Endometrial microvascular endothelial cells (primary cell): ENCODE data around the gene SIGLEC8. TPM values are rescaled to one million over a fixed set of nuclear protein-coding genes. Genes with fewer than 3 reads are reported as not detected.
"Not testable (repeated sequence)": the region's sequence is repeated elsewhere in the genome, so short reads cannot be mapped to it uniquely, and the experiment has no call there.

Experiments
- in situ Hi-C: cut with HindIII; loops from 2 replicates; pipeline ENCODE4 v1.10.0; 2017; ENCODE audit warnings: low sequenced_read_pairs, low pct_unique_long_range_greater_than_20kb; ENCODE audit errors: inconsistent ontology term
- total RNA-seq: library from RNA; depleted of rRNA; stranded (reverse); fragments of >200 nt; gene quantifications from one replicate; pipeline ENCODE4 v1.2.3, GENCODE V29; 2015; ENCODE audit errors: inconsistent ontology term

SIGLEC8 gene
- not detected for total RNA-seq

- in situ Hi-C loops: no loop called here
Observed at GRCh38 chr19:51458051-51458645, at the start of gene SIGLEC8. TSS of gene SIGLEC8 (minus strand) at chr19:51458454. CDS start at chr19:51458387, 67 bp downstream.

GRCh38 chr19:51507640-51508058 lies 49.4 kb upstream of the SIGLEC8 start:
- in situ Hi-C loops: no loop called here

GRCh38 chr19:51507192-51507591 lies 48.9 kb upstream of the SIGLEC8 start:
- in situ Hi-C loops: no loop called here

- in situ Hi-C loops: no loop called here
Observed at GRCh38 chr19:51505904-51506303, 47.6 kb upstream of the SIGLEC8 start.

DNA sequence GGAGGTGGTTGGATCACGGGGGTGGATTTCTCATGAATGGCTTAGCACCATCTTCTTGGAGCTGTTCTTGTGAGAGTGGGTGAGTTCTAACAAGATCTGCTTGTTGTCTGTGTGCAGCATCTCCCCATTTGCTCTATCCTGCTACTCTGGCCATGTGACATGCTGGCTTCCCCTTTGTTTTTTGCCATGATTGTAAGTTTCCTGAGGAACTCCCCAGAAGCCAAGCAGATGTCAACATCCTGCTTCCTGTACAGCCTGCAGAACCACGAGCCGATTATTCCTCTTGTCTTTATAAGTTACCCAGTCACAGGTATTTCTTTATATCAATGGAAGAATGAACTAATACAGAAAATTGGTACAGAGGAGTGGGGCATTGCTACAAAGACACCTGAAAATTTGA lies 45.6 kb upstream of the SIGLEC8 start:
- in situ Hi-C loops: no loop called here

DNA sequence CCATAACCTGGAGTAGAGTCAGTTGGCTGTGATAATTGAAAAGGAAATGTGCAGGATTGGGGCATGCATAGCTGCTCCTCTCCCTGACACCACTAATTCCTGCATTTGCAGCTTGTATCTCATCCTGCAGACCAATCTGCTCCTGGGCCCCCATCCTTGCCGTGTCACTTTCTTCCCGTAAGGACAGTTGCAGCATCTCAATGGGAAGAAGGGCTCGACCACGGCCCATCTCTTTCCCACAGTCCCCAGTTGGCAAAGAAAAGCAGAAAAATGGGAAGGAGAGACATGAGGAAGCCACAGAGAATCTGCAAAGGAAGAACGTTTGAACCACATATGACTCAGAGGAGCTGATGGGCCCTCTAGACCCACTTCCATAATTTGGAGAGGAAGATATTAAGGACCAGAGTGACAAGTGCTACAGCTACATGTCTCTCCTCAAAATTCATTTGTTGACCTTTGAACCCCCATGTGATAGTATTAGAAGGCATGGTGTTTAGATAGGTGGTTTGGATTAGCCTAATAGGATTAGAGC lies 45.1 kb upstream of the SIGLEC8 start:
- in situ Hi-C loops: no loop called here

GRCh38 chr19:51501594-51502263 lies 43.5 kb upstream of the SIGLEC8 start, which contains the start of gene SIGLEC12:
TSS of gene SIGLEC12 (minus strand) at chr19:51501800. CDS start at chr19:51501733, 67 bp downstream.
- in situ Hi-C loops: no loop called here

DNA sequence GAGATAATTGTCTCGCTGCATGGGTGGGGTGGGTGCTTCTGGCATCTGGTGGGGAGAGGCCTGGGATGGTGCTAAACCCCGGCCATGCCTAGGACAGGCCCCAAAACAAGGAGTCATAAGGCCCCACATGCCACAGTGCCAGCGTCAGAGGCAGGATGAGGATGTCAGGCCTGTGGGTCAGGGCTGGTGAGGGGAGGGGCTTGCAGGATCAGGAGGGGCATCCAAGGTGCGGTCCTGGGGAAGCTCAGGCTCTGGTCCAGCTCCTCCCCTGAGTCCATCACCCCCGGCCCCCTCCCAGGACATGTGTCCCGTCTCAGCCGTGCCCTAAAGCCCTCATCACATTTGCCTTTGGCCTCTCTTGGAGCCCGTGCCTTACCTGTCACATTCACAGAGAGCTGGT lies 42.7 kb upstream of the SIGLEC8 start:
- in situ Hi-C loops: not testable (repeated sequence)

GRCh38 chr19:51497666-51498065 lies 39.4 kb upstream of the SIGLEC8 start:
- in situ Hi-C loops: no loop called here

DNA sequence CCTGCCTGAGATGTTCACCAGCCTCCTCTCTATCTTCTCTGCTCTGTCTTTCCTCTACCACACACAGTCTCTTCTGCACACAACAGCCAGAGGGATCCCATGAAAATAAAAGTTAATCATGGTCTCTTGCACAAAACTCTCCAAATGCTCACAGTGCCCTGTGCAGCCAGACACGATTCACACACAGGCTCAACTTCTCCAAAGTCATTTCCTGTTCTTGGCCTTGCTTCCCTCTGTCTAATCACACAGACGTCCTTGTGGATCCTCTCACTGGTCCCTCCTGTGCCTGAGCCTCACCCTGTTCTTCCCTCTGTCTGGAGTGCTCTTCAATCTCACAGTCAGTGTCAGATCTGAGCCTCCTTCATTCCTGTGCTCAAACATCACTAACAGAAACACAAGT lies 35.5 kb upstream of the SIGLEC8 start:
- in situ Hi-C loops: no loop called here

DNA sequence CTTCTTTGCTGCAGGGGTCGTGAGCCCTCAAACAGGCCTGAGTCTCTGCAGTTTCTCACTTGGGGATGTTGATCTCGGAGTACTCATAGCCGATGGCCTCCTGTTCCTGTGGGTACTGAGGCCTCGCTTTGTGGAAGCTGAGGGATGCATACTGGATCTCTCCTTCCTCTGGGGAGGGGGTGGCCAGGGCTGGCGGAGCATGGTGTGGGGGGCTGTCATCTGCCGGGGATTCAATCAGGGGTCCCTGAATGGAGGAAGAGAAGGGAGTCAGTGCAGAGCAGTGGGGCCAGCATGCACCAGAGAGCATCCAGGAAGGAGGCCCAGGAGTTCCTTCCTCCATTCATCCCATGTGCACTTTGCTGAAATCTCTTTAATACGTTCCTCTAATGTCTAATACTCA lies 33.3 kb upstream of the SIGLEC8 start:
- in situ Hi-C loops: no loop called here

- in situ Hi-C loops: no loop called here
Observed at GRCh38 chr19:51490676-51491075, 32.4 kb upstream of the SIGLEC8 start.

DNA sequence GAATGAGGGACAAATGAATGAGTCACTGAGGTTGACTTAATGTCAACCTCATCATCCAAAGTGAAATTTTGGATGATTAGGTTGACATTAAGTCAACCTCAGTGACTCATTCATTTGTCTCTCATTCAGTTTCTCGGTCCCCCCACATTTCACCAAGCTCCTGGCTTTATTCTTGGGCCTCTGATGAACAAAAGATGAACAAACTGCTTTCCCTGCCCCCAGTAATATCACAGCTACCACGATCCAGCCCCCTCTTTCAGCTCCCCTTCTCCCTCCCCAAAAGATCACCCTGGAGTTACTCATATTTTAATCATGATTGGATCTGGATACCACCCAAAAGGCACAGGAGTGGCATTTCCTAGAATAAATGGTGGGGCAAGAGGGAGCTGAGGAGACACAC lies 30.9 kb upstream of the SIGLEC8 start:
- in situ Hi-C loops: no loop called here

DNA sequence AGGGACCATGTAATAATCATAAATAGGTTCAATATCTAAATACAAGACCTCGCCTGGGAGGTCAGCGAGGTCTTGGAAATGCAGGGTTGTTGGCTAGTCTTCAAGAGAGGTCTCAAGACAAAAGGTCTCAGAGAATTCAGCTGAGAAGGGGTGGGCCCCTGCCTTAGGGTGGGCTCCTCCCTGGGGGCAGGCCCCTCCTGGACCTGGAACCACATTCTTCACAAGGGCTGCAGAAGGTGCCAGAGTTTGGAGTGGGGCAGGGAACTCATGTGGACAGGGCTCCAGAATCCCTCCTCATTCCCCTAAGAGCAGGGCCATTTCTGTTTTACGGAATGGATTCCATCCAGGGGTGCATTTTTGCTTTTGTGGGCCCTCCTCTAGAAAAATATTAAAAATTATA lies 30.2 kb upstream of the SIGLEC8 start:
- in situ Hi-C loops: no loop called here

DNA sequence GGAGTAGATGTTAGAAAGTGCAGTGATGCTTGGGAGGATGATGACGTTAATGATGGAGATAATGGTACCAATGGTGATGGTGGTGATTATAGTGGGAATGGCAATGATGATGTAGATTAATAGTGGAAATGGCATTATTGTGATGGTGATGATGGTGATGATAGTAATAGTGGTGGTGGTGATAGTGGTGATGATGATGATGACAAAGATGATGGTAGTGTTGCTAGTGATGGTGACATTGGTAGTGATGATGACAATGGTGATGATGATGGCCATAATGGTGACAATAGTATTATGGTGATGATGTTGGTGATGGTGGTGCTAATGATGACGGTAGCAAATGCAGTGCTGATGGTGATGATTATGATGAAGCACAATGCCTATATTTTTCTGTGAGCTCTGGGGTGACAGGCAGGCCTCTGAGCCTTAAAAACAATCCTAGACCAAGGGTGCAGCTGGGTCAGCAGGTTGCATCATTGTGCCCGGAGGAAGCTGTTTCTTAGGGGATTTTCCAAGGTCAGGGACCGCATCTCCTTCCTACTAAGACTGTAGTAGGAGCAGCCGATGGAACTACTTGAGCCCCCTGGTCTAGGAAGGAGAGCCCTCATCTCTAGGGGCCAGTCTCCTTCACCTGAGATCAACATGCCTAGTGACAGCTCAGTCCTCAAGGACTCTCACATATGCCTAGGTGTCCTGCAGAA lies 27.9 kb upstream of the SIGLEC8 start:
- in situ Hi-C loops: no loop called here

- in situ Hi-C loops: no loop called here
Observed at GRCh38 chr19:51480590-51480989, 22.3 kb upstream of the SIGLEC8 start.

- in situ Hi-C loops: no loop called here
Observed at GRCh38 chr19:51479531-51480331, 21.5 kb upstream of the SIGLEC8 start.

DNA sequence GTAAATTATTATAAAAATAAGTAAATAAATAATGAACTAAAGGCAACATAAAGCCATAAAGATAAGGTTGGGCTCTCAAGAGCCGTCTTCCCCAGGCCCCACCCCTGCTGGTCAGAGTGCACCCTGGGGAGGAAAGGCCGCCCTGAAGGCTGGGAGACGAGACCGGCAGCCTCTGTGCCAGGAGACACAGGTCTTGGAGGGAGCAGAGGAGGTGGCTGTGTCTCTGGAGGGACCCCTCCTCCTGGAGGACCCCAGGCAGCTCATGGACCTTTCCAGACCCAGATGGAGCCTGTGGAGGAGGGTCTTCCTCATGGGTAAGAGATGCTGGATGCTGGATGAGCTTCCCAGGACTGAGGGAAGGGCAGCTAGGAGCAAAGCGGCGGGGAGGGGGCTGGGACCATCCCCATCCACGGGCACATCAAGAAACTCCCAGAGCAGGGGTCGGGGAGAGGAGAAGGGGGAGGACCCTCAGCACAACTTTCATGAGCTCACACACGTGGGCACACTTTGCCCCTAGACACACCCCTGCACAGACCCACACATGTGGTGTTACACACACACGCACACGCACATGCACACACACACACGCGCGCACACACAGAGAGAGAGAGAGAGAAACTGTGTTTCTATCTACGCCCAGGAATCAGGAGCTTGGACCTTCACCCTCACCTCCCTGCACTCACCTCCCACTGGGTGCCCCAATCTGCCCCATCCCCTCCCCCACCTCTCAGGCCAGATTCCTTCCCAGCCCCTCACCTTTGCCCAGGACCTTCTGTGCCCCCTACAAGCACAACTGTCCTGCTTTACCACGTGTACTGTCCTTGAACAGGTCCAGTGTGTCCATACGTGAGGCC lies 20.4 kb upstream of the SIGLEC8 start, which contains the start of gene CEACAM18:
CEACAM18 (plus strand) TSS at position 159 of the 854 bp plus-strand sequence.
- in situ Hi-C loops: no loop called here
